HG02610 (cell line): ENCODE results near the gene FSTL5.
"Not testable (repeated sequence)": the region's sequence is repeated elsewhere in the genome, so short reads cannot be mapped to it uniquely, and the experiment has no call there.

Experiments used
- ATAC-seq: cut with Tn5 transposase; IDR thresholded peaks from one replicate; pipeline ENCODE4 v1.9.1; 2021; ENCODE audit warnings: mild to moderate bottlenecking, moderate library complexity; ENCODE audit not compliant: unreplicated experiment

FSTL5 gene

GRCh38 chr4:162163892-162164759 lies at the start of gene FSTL5:
Gene FSTL5 (minus strand): TSS chr4:162164000. CDS start chr4:162111396, 52,604 bp downstream.
- peak; percentile 93 for ATAC-seq

GRCh38 chr4:162209706-162210105 lies 45.9 kb upstream of the FSTL5 start:
- ATAC-seq, result no peak

GRCh38 chr4:162203478-162203877 lies 39.7 kb upstream of the FSTL5 start:
- ATAC-seq, result not testable (repeated sequence)

- ATAC-seq, result no peak
Measured at GRCh38 chr4:162201673-162202072, 37.9 kb upstream of the FSTL5 start.

GRCh38 chr4:162170509-162170908 lies 6.7 kb upstream of the FSTL5 start:
- no peak for ATAC-seq

- ATAC-seq, result no peak
Measured at GRCh38 chr4:162164906-162165510, 1.2 kb upstream of the FSTL5 start.

GRCh38 chr4:162162672-162163071 lies 1.1 kb downstream of the FSTL5 start:
- ATAC-seq, result no peak

- no peak for ATAC-seq
Measured at GRCh38 chr4:162157241-162157640, 6.6 kb downstream of the FSTL5 start.

- ATAC-seq, result no peak
Measured at GRCh38 chr4:162154862-162155540, 8.8 kb downstream of the FSTL5 start.

GRCh38 chr4:162151850-162152249 lies 11.9 kb downstream of the FSTL5 start:
- no peak for ATAC-seq

- no peak for ATAC-seq
Measured at GRCh38 chr4:162151386-162151785, 12.4 kb downstream of the FSTL5 start.

GRCh38 chr4:162149644-162150043 lies 14.2 kb downstream of the FSTL5 start:
- ATAC-seq, result no peak

GRCh38 chr4:162140051-162140683 lies 23.6 kb downstream of the FSTL5 start:
- ATAC-seq, result no peak

- no peak for ATAC-seq
Measured at GRCh38 chr4:162139412-162139811, 24.4 kb downstream of the FSTL5 start.

GRCh38 chr4:162131256-162131655 lies 32.5 kb downstream of the FSTL5 start:
- no peak for ATAC-seq

GRCh38 chr4:162126729-162127128 lies 37.1 kb downstream of the FSTL5 start:
- no peak for ATAC-seq

GRCh38 chr4:162117051-162117450 lies 46.7 kb downstream of the FSTL5 start:
- no peak for ATAC-seq

GRCh38 chr4:162116095-162116779 lies 47.6 kb downstream of the FSTL5 start:
- no peak for ATAC-seq

GRCh38 chr4:162115333-162115732 lies 48.5 kb downstream of the FSTL5 start:
- ATAC-seq, result no peak

GRCh38 chr4:162111078-162111477 lies 52.7 kb downstream of the FSTL5 start:
- ATAC-seq, result no peak
